NCI-H1092 (cell line): ENCODE measurements around the gene FITM1.
A peak's percentile ranks its signal among the peaks of the same experiment; 100 is the strongest.

Experiments
- DNase-seq: peaks from one replicate; lab custom pipeline; 2025; lab: John Stamatoyannopoulos, UW

The FITM1 gene

GRCh38 chr14:24119691-24120090 is 10.8 kb upstream of the FITM1 start:
- no peak for DNase-seq

- no peak for DNase-seq
Measured at GRCh38 chr14:24121210-24121609, 9.2 kb upstream of the FITM1 start.

GRCh38 chr14:24122416-24122815 is 8.0 kb upstream of the FITM1 start:
- DNase-seq: no peak

- DNase-seq: no peak
Measured at GRCh38 chr14:24122898-24123297, 7.6 kb upstream of the FITM1 start.

DNA sequence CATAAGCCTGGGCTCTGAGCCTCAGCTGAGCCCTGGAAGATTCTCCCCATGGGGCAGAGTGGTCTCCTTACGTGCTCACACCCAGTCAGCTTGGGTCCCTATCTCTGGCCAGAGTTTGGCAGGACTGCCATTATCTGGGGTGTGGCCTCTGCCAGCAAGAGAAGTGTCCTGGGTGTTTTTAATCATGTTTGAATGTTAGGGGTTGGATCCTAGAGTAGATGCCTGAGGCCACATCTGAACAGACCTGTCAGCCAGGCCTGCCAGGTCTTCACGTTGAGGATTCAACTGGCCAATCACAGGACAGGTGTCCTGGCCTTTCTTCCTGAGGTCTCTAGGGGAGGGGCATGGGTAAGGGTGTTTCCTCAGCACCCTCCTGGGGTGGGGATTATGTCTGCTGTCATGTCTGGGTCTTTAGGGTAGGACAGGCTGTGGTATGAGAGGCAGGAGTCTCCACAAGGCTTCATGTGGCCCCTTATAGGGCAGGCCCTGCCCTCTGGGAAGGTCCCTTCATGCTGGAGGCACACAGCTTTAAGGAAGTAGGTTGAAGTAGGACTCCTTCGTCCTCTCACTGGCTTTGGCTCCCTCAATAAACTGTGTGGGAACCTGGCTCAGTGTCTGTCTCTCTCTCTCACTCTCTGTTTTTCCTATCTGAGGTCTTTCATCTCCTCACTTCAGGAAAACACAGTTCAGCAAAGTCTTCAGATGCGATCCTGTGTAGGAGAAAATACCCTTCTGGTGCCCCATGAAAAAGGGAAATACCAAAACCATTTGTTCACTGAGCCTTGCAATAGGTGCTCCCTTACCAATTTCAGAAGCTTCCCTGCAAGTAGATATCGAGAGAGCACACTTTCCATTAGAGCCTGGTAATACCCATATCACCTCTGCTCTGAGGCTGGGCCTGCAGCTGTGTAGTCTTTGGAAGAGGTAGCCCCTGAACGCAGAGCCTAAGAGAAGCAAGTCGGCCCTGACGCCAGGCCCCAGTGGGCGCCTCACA is 6.7 kb upstream of the FITM1 start:
- no peak for DNase-seq

- DNase-seq: no peak
Measured at GRCh38 chr14:24126939-24127338, 3.5 kb upstream of the FITM1 start.

DNA sequence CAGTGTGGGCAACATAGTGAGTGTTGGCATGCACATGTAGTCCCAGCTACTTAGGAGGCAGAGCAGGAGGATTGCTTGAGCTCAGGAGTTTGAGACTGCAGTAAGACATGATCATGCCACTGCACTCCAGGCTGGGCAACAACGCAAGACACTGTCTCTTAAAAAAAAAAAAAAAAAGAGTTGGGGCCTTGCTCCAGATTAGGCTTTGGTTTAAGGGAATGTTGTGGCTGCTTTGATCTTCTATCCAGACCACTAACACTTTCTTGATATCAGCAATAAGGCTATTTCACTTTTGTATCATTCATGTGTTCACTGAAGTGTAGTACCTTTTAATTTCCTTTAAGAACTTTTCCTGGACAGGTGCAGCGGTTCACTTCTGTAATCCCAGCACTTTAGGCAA is 2.8 kb upstream of the FITM1 start:
- no peak for DNase-seq

DNA sequence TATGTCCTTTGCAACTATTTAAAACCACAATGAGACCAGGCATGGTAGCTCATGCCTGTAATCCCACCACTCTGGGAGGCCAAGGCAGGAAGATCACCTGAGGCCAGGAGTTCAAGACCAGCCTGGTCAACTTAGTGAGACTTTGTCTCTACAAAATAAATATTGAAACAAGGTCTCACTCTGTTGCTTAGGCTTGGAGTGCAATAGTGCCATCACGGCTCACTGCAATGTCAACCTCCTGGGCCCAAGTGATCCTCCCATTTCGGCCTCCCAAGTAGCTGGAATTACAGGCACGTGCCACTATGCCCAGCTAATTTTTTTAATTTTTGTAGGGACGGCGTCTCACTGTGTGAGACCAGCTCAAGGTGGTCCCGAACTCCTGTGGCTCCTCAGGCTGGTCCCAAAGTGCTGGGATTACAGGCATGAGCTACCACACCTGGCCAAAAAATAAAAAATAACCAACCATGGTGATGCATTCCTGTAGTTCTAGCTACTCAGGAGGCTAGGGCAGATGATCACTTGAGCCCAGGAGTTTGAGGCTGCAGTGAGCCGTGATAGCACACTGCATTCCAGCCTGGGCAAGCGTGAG is 955 bp upstream of the FITM1 start:
- DNase-seq: no peak

GRCh38 chr14:24130717-24131548 is 474 bp downstream of the FITM1 start:
- DNase-seq: no peak

GRCh38 chr14:24131549-24131966 is 1.1 kb downstream of the FITM1 start:
- DNase-seq: no peak

DNA sequence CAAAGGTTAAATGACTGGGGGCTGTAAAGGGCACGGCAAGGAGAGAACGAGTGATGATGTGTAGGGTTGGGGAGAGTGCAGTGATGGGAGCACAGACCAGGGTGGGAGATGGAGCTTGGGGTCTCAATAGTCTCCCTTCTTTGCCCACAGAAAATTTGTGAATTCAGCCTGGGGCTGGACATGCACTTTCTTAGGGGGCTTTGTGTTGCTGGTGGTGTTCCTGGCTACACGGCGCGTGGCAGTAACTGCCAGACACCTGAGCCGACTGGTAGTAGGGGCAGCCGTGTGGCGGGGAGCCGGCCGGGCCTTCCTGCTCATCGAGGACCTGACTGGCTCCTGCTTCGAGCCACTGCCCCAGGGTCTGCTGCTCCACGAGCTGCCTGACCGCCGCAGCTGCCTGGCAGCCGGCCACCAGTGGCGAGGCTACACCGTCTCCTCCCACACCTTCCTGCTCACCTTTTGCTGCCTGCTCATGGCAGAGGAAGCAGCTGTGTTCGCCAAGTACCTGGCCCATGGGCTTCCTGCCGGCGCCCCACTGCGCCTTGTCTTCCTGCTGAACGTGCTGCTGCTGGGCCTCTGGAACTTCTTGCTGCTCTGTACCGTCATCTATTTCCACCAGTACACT is 1.7 kb downstream of the FITM1 start:
- DNase-seq: no peak

- no peak for DNase-seq
Measured at GRCh38 chr14:24132976-24133375, 2.5 kb downstream of the FITM1 start.

DNA sequence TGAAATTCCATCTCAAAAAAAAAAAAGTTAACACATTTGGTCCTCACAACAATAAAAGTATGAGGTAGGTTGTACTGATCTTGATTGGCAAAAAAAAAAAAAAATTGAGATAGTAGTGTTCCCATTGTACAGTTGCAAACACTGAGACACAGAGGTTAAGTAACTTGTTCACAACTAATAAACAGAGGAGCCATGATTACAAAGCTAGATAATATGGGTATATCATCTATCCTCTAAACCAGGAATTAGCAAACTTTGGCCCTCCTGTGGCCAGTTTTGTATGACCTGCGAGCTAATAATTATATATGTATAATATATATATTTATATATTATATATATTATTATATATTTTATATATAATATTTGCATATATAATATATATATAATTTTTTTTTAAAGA is 3.3 kb downstream of the FITM1 start:
- no peak for DNase-seq

DNA sequence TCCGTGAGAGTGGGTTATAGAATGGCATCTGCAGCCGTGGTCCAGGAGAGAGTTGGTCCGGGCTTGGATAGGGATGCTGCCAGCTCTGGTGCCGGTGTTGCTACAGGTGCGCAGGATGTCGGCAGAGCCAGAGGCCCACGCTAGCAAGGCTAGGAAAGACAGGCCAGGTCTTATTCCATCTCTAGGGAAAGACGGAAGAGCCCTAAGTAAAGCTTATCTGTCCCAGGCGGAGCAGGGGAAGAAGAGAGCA is 5.0 kb downstream of the FITM1 start:
- DNase-seq: no peak

DNA sequence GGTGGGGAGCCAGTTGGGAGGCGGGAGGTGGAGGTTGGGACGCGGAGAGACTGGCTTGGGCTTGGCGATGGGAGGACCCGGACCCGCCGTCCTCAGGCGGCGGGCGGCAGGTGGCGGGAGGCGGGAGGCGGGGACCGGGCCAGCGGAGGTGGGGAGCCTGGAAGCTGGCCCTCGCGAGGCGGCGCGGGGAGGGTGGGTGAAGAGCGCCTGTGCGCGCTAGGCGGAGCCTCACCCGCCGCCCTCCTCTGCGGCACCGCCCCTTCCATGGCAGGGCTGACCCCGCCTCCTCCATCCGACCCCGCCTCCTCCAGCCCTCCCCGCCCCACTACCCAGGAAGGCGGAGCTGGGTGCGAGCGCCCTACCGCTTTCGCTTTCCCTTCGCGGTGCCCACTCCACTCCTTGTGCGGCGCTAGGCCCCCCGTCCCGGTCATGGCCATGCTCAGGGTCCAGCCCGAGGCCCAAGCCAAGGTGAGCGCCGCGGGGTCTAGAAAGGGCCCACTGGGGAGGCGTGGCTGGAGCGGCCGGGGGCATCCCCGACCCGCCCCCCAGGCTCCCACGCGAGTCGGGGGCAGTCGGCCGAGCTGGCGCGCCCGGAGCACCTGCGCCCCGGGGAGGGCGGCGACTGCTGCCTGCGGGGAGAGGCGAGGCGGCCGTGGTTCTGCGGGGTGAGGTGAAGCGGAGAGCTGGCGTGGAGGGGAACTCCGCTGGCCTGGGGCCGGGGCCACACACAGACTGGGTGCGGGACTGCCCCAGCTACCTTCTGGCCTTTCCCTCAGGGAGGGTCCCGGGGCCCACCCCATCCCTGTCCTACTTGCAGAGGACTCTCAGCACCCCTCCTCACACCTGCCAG is 5.6 kb downstream of the FITM1 start, which contains the start of gene PSME1:
Gene PSME1 (plus strand): TSS at position 361 of the 850 bp plus-strand sequence. CDS start 69 bp downstream, at position 430.
- peak; percentile 93 for DNase-seq

DNA sequence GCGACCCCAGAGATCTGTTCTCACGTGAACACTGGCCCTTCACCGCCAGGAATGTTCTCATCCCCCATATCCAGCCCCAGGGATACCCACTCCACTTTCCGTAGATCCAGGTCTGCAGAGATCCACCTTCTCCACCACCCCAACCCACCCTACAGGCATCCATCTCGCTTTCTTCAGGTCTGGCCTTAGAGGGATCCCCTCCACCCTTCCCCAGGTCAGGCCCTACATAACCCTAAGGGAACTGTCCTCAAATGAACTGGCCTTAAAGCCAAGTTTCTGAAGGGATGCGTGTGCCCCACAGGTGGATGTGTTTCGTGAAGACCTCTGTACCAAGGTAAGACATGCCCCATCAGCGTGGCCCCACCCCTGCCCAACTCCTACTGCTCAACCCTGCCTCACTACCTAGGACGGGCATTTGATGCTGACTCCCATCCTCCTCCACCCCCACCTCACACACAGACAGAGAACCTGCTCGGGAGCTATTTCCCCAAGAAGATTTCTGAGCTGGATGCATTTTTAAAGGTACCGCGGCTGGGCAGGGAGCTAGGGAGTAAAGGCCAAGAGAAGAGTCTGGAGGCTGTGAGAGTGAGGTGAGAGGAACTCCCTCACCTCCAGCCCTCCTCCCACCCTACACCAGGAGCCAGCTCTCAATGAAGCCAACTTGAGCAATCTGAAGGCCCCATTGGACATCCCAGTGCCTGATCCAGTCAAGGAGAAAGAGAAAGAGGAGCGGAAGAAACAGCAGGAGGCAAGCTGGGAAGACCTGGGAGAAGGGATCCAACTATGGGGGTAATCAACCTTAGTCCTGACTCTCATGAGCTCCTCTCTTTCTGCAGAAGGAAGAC is 6.4 kb downstream of the FITM1 start:
- no peak for DNase-seq

DNA sequence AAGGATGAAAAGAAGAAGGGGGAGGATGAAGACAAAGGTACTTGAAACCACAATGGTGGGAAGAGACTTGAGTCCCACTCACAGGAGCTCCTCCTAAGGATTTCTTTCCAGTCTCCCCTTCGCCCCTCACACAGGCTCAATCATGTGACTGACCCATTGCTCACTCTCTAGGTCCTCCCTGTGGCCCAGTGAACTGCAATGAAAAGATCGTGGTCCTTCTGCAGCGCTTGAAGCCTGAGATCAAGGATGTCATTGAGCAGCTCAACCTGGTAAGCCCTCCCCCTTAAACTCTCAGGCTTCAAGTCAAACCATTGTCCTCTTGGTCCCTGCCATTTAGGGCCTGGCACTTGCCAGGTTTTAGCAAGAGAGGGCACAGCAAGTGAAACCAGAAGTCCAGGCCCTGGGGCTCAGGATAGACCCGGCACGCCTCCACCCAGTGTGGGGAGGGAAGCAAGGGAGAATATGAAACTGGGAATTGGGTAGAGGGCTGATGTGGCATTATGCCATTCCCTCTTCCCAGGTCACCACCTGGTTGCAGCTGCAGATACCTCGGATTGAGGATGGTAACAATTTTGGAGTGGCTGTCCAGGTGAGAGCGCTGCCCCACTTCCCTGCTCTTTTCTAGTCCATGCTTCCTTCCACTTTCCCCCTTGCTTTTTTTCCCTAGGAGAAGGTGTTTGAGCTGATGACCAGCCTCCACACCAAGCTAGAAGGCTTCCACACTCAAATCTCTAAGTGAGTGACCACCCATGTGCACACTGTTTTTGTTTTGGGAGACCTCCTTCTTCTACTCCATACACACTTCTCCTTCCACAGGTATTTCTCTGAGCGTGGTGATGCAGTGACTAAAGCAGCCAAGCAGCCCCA is 7.3 kb downstream of the FITM1 start:
- no peak for DNase-seq

- no peak for DNase-seq
Measured at GRCh38 chr14:24138396-24139271, 8.2 kb downstream of the FITM1 start.
